Epithelial cell of alveolus of lung (primary cell): Measurements from ENCODE around the gene HS6ST1. TPM values are rescaled to one million over a fixed set of nuclear protein-coding genes. Genes with fewer than 3 reads are reported as not detected.

Source experiments
- total RNA-seq: library from RNA; depleted of rRNA; stranded (reverse); fragments of >200 nt; gene quantifications from 2 replicates; pipeline ENCODE4 v1.2.1, GENCODE V29; 2015

The HS6ST1 gene
- 65.3 and 104 TPM in 2 replicates for total RNA-seq

GRCh38 chr2:128318776-128319464, at the start of gene HS6ST1:
Gene HS6ST1 (minus strand): TSS chr2:128318868. CDS start chr2:128318563, 305 bp downstream.

Other genes starting within 250 kb of the HS6ST1 start
- gene UGGT1, start 227.7 kb downstream of the HS6ST1 start, total RNA-seq = 26.5 and 63.0 TPM in 2 replicates